ENCODE data around the gene ASIC3. TPM values are rescaled to one million over a fixed set of nuclear protein-coding genes. Genes with fewer than 3 reads are reported as not detected.

ASIC3 gene
- total RNA-seq, 1 donor from 2014 or later, result 0.15 TPM

DNA sequence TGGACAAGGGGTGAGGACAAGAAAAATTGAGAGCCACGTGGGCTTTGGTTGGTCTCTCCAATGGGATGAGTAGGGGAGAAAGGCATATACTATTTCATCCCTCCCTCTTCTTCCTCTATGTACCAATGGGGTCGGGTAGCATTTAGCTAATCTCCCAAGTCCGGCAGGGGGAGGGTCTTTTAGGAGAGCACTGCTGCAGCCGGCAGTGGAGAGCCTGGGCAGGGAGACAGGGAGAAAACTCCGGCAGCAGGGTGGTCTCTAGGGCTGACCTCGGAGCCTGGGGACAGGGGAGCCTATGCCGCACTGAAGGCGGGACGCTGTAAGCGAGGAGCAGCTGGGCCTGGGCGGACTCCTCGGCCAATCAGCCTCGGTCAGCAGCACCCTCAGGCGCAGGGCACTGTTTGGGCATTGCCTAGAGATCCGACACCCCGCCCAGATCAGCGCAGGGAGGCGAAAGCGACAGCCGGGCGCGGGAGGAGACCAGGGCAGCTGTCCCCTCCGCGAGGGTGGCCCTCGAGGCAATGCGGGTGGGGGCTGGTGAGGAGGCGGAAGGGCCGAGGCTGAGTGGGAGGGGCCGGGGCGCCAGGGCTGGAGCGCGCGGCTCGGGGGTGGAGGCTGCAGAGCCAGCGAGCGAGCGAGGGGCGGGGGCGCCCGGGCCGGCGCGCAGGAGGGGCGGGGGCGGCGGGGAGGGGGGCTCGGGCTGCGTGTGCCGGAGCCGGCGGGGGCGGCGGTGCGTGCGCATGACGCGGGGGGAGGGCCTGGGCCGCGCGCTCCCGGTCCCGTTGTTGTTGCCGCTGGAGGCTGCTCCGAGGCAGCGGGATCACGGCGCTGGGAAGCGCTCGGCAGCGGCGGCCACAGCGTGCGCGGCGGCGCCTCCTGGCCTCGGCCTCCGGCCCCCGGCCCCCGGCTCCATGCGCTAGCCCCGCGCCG, 37.6 kb downstream of the ASIC3 start, which contains the start of gene AGAP3:
TSS of gene AGAP3 (plus strand) at position 785 of the 930 bp plus-strand sequence. CDS start 267 bp downstream, outside the sequence.
- no peak for DNase-seq (ENCODE audit: low read depth)

GRCh38 chr7:151086802-151087244, 38.5 kb downstream of the ASIC3 start:
- no peak for DNase-seq (ENCODE audit: low read depth)

DNA sequence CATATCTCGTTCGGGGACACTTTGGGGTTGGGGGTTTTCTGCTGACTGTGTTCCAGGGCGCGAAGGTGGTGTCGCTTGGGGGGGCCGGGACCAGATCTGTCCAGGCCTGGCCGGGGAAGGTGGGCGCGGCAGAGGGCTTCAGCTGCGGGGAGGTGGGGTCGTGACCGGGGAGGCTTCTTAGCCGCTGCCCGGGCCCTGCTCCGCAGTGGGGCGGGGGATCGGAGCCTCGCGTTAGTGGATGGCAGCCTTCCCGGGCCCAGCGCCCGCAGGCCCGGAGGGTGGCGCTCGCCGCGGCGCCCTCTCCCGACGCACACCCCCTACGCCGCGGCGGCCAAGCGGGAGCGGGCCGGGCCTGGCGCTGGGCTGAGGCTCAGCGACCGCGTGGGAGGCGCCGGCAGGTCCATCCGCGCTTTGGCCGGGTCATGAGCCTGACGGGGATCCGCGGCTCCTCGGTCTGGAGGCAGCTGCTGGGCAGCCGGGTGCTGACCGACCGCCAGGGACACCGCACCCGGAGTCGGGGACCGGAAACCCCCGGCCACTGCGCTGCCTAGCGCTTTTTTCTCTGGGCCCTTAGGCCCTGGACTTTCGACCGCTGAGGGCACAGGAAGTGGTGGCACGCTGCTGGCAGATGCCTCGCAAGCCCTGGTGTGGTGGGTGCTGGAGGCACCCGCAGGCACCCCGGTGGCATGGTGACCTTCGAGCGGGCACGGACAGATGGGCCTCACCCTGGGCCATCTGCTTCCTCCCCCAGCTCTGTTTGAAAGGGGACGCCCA, 39.1 kb downstream of the ASIC3 start:
- no peak for DNase-seq (ENCODE audit: low read depth)

DNA sequence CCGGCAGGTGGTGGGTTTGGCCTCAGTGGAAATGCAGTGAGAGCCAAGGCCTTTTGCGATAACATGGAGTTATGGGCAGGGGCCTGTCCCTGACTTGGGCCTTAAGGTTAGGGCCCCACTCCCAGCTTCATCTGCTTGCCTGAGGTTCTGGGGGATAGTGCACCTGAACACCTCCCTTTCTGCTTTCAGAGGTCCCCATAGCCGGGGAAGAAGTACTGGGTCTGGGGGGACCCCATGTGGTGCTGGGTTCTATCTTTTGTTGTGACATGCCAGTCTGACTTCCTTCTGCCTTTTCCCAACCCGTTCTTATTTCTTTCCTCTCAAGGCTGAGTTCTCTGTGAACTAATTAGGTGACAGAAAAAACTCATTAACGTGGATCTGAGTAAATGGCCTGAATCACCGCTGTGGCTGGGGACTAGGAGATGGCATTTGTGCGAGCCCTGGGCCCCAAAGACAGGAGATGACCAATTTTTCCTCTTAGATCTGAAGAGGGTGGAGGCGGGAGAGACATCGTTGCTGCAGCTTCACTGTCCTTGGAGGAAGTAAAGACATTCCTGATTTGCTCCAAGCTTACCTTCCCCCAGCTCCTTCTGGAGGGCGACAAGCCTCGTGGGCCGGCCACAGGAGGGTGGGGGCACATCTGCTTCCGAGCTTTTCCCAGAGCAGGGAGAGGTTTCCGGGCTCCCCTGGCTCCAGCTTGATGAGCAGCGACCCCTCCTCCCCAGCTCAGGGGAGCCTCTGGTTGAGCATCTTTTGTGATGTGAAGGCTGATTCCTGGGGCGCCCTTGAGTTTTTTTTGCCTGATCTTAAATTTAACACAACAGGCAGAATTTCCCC, 39.9 kb downstream of the ASIC3 start:
- DNase-seq (ENCODE audit: low read depth), result no peak

GRCh38 chr7:151088856-151089699, 40.7 kb downstream of the ASIC3 start:
- peak; percentile 45 for DNase-seq (ENCODE audit: low read depth)

- no peak for DNase-seq (ENCODE audit: low read depth)
Measured at GRCh38 chr7:151089893-151090730, 41.8 kb downstream of the ASIC3 start.

DNA sequence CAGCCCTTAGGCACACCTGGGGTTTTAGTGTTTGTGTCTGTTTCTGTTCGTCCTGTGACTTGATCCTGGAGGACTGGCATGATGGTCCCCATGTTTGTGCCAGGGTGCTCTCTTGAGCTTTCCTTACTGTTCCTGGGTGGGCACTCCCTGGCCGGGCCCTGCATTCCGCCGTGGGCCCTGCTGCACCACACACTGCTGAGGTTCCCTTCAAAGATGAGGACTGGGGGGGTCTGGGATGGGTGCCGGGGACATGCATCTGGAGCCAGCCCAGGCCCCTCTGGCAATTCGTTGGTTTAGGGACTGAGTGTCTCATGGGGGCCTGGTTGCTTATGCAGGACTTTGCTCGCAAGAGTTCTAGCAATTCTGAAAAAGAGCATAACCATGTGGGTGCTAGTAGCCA, 42.7 kb downstream of the ASIC3 start:
- DNase-seq (ENCODE audit: low read depth), result no peak

DNA sequence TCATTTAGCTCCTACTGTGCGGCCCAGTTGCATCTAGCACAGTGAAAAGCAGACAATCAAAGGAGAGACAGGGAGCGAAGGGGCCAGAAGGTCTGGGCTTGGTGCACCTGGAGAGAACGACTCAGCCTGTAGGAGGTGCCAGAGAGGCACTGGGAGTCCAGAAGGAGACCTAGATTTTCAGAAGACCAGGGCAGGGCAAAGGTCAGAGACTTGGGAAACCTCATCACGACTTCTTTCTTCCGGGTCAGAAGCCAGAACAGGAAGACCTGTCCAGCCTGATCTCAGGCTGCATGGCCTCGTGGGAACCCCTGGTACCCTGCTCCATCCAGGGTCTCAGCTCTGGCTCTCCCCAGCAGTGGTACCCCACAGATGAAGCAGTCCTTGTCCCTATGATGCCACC, 43.1 kb downstream of the ASIC3 start:
- no peak for DNase-seq (ENCODE audit: low read depth)

- DNase-seq (ENCODE audit: low read depth), result no peak
Measured at GRCh38 chr7:151091988-151092387, 43.7 kb downstream of the ASIC3 start.

- no peak for DNase-seq (ENCODE audit: low read depth)
Measured at GRCh38 chr7:151093748-151094147, 45.4 kb downstream of the ASIC3 start.

DNA sequence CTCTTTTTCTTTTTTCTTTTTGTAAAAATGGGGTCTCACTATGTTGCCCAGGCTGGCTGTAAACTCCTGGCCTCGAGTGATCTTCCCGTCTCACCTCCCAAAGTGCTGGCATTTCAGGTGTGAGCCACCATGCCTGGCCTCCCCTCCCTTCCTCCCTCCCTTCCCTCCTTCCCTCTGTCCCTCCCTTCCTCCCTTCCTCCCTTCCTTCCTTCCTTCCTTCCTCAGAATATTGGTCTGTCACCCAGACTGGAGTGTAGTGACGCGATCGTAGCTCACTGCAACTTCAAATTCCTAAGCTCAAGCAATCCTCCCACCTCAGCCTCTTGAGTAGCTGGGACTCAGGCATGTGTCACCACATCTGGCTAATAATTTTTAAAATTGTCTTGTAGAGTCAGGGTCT, 46.3 kb downstream of the ASIC3 start:
- peak; percentile 51 for DNase-seq (ENCODE audit: low read depth)

DNA sequence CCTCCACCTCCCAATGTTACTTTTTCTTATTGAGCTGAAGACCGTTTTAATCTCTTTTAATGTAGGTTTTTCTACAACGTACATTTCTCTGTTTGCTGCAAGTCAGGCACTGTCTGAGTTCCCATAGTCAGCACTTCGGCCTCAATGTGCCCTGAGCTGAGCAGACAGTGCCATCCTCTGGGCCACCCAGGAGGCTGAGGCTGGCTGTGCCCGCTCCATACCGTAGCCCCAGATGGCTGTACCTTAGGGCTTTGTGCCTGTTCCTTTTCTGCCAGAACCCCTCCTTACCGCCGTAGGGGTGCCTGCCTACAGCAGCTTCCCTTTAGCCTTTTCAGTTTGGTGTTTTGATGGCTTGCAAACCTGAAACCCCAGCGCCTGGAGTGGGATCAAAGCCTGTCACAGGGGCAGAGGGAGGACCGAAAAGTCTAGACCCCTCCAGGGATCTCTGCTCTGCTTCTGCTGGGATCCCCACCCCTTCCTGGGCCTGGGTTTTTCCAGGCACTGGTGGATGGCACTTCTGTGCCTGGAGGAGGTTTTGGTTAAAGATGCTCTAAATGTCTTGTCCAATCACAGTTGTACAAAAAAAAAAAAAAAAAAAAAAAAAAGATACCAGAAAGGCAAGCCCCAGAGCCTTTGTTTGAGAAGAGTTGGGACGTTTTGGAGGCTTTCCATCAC, 46.9 kb downstream of the ASIC3 start:
- no peak for DNase-seq (ENCODE audit: low read depth)

GRCh38 chr7:151095828-151096475, 47.6 kb downstream of the ASIC3 start:
- no peak for DNase-seq (ENCODE audit: low read depth)

GRCh38 chr7:151099486-151100211, 51.3 kb downstream of the ASIC3 start:
- no peak for DNase-seq (ENCODE audit: low read depth)

DNA sequence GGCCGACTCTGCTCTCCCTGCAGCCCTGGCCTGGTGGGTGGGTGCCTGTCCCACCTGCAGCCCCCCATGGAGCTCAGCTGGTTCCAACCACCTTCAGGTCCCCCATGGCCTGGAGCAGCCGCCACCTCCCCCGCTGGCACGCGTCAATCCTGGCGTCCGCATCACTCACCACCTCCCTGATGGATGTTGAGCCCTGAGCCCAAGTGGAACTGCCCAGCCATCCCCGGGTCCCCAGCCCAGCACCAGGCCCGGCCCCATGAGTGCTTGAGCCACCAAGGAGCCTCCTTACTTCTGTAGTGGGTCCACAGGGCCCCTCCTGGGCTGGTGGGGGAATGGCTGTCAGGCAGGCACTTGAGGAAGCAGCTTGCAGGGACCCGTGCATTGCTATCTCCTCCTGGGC, 52.6 kb downstream of the ASIC3 start:
- DNase-seq (ENCODE audit: low read depth), result no peak

DNA sequence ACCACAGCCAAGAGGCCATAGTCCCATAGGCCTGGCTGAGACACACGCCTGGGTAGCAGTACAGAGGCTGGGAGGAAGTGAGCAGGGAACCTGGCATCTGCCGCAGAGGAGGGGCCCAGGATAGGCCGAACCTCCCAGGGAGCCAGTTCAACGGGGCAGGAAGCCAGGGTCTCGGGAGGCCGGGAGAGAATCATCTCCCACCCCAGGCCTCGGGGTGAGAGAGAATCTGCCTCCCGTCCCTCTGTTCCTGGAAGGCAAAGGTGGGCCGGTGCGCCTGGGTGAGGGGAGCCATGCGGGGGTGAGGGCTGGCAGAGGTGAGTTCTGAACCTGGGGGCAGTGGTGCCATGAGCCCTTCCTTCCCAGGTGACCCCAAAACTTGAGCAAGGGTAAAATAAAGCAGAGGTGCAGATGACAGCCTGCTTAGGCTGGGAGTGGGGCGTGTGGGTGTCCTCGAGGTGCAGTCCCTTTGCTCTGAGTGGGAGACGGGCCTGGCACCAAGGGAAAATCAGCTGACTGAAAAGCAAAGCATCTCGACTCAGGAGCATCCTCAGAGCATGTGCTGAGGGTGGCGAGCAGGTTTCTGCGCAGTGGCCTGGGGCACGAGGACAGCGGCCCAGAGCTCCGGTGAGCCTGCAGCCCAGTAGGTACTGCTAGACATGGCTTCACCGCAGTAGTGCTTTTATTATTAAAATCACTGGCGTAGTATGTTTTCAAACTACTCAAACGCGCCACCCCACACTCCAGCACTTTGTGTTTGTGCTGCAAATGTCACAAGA, 53.5 kb downstream of the ASIC3 start:
- DNase-seq (ENCODE audit: low read depth), result no peak
